ENCODE results near the gene DPYSL5. TPM values are rescaled to one million over a fixed set of nuclear protein-coding genes. Genes with fewer than 3 reads are reported as not detected.

DPYSL5 gene
- total RNA-seq, 6 experiments from 2014 or later: not detected

DNA sequence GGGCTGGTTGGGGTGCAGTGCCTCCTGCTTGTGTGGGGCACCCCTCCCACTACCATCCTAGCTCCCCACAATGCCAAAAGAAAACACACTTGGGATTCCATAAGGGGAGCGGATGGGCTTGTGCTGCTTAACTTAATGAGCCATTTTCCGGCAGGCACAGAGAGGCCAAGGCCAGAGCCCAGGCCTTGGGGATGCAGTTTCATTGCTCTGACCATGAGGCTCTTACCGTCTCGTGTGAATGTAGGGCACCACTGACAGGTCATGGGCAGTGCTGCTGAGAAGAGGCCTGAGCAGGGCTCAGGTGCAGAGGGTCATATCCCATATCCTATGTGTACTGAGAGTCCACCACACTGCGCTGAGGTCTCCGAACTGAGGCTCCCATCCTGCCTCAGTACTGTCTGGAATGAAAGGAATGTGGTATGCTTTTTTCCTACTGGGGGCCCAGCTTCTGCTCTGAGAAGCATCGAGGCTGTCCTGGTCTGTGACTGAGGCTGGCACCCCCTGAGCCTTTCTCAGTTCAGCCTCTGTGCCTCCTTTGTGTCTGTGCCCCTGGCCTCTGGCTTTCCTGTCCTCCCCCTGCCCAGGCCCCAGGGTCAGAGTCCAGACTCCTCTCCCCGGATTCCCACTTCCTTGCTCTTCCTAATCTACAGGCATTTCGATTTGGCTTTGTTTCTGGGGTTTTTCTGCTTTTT lies 77.3 kb downstream of the DPYSL5 start:
- 0% methylated on average over 1 of the region's 9 CpGs for WGBS (ENCODE audit: insufficient coverage, low coverage, low lambda C conversion rate, missing lambda C conversion rate)
- Histone ChIP-seq H3K4me3 (no peak overlapping the region), H3K4me1 (no peaks in the 10 kb centered on the region), H3K27ac (no peak overlapping the region), H3K9me3 (no peaks in the 10 kb centered on the region), H3K36me3 (no peaks in the 10 kb centered on the region), H3K27me3 (no peaks in the 10 kb centered on the region)
- intact Hi-C loops (cut with DNase I): no loop called here
- TF ChIP-seq, protein P1, sequence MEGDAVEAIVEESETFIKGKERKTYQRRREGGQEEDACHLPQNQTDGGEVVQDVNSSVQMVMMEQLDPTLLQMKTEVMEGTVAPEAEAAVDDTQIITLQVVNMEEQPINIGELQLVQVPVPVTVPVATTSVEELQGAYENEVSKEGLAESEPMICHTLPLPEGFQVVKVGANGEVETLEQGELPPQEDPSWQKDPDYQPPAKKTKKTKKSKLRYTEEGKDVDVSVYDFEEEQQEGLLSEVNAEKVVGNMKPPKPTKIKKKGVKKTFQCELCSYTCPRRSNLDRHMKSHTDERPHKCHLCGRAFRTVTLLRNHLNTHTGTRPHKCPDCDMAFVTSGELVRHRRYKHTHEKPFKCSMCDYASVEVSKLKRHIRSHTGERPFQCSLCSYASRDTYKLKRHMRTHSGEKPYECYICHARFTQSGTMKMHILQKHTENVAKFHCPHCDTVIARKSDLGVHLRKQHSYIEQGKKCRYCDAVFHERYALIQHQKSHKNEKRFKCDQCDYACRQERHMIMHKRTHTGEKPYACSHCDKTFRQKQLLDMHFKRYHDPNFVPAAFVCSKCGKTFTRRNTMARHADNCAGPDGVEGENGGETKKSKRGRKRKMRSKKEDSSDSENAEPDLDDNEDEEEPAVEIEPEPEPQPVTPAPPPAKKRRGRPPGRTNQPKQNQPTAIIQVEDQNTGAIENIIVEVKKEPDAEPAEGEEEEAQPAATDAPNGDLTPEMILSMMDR (IDR thresholded peaks at IDR 0.05): no peak
- no peak for TF ChIP-seq POLR2A (IDR thresholded peaks at IDR 0.05)
- ATAC-seq (peak in 1 of 4 donors; percentile 17), DNase-seq (no peak)

DNA sequence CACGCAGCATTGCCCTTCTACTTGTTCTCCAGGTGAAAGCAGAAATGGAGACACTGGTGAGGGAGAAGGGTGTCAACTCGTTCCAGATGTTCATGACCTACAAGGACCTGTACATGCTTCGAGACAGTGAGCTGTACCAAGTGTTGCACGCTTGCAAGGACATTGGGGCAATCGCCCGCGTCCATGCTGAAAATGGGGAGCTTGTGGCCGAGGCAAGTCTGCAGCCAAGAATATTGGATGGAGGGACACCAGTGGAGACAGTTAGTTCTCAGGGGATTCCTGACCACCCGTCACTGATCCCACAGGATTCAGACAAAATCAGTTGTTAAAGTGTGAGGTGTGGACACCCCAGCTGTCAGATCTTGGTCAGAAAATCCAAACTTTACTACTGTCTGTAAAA lies 79.3 kb downstream of the DPYSL5 start:
- no peak for DNase-seq
- no peaks in the 10 kb centered on the region for H3K9me3 ChIP-seq
- no peaks in the 10 kb centered on the region for H3K4me1 ChIP-seq
- TF ChIP-seq POLR2A (IDR thresholded peaks at IDR 0.05): no peak
- TF ChIP-seq, protein P1 (IDR thresholded peaks at IDR 0.05): no peak
- no peak overlapping the region for H3K27ac ChIP-seq
- no peak overlapping the region for H3K4me3 ChIP-seq
- no peaks in the 10 kb centered on the region for H3K36me3 ChIP-seq
- H3K27me3 ChIP-seq: no peaks in the 10 kb centered on the region
- WGBS (ENCODE audit: insufficient coverage, low coverage, low lambda C conversion rate, missing lambda C conversion rate): 77% methylated on average over 6 of the region's 9 CpGs
- intact Hi-C loops (cut with DNase I): no loop called here
- no peak for ATAC-seq

DNA sequence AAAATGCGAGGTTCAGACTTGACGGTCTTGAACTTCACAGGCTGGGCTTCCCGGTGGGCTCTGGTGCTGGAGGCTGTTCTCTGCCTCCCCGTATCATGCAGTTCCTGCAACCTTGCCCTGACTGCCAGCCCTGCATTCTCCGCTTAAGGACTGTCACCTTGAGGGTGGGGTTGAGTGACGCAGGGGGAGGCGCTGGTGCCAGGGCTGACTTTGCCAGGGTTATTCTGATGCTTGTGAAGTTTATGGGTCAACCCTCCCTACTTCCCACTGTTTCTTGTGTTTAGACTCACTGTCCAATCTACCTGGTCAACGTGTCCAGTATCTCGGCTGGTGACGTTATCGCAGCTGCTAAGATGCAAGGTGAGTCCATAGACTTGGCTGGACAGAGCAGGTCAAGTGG lies 85.0 kb downstream of the DPYSL5 start:
- WGBS (ENCODE audit: insufficient coverage, low coverage, low lambda C conversion rate, missing lambda C conversion rate): 68% methylated on average over 6 of the region's 11 CpGs
- DNase-seq (no peak), ATAC-seq (no peak)
- Histone ChIP-seq H3K27me3 (no peaks in the 10 kb centered on the region), H3K4me1 (no peaks in the 10 kb centered on the region), H3K27ac (no peak overlapping the region), H3K9me3 (no peaks in the 10 kb centered on the region), H3K4me3 (no peak overlapping the region), H3K36me3 (no peaks in the 10 kb centered on the region)
- TF ChIP-seq, protein P1 (IDR thresholded peaks at IDR 0.05): no peak
- TF ChIP-seq POLR2A (IDR thresholded peaks at IDR 0.05): no peak
- intact Hi-C loops (cut with DNase I): no loop called here

DNA sequence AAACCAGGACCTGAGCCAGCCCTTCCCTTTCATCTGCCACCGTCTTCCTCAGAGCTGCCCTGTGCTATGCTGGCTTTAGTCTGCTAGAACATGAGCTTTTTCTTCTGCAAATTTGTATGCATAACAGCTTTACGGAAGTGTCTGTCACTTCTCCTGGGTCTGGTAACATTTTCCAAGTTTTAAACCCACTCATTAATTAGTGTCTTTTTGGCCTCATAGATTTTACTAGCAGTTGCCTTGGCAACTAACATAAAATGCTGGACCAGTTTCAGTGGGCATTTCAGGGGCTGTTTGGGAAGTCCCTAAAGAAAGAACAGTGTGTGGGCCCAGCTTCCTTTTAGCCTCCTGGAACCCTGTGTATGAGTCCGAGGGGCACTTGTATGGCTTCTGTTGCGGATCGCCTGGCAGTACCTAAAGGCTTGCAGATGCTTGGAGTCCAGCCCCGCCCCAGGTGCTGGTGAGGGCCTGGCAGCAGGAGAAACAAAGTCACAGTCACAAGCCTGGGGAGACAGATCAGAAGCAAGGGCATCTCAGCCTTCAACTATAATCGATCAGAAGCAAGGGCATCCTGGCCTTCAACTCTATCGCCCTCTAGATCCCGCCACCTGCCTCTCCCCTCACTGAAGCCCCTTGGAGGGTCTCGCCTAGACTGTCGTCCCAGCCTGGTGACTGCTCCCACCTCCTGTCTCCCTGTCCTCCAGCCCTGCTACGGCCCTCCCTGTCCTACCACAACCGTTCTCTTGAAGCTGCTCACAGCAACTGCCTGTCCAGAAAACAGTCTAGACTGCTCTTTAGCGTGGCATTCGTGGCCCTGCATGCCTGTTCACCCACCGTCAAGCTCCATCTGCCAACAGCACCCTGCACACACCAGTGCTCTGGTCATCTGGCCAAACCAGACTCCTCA lies 85.8 kb downstream of the DPYSL5 start:
- H3K36me3 ChIP-seq: no peaks in the 10 kb centered on the region
- H3K4me3 ChIP-seq: no peak overlapping the region
- ATAC-seq (no peak), DNase-seq (no peak)
- intact Hi-C loops (cut with DNase I): no loop called here
- TF ChIP-seq, protein P1 (IDR thresholded peaks at IDR 0.05): no peak
- TF ChIP-seq POLR2A (IDR thresholded peaks at IDR 0.05): no peak
- no peak overlapping the region for H3K27ac ChIP-seq
- 63% methylated on average over 9 of the region's 16 CpGs for WGBS (ENCODE audit: insufficient coverage, low coverage, low lambda C conversion rate, missing lambda C conversion rate)
- no peaks in the 10 kb centered on the region for H3K27me3 ChIP-seq
- no peaks in the 10 kb centered on the region for H3K4me1 ChIP-seq
- H3K9me3 ChIP-seq: no peaks in the 10 kb centered on the region

All from right lobe of liver (tissue), 6 donors.